T-cell (primary cell): ENCODE data around the gene JPH2. TPM values are rescaled to one million over a fixed set of nuclear protein-coding genes. Genes with fewer than 3 reads are reported as not detected.
A peak's percentile ranks its signal among the peaks of the same experiment; 100 is the strongest.

Experiments used
- ATAC-seq, 4 experiments: fragments of 200-7000 bp in 3 of 4; fragments of 150-1000 bp in 1 of 4; cut with Tn5 transposase; replicated peaks in 1 of 4; 1 replicate in 3 of 4; 2 replicates in 1 of 4; pipeline ENCODE4 v1.10.0; 2021; ENCODE audit warnings: moderate library complexity in 3 of 4, mild to moderate bottlenecking in 2 of 4, moderate number of reproducible peaks in 1 of 4
- CTCF ChIA-PET, 2 donors: fragments of 300-600 bp; sonication (Branson Sonifier 250); formaldehyde crosslinking; loops; one replicate each; lab custom pipeline; 2022; ENCODE audit warnings: antibody characterized with exemption in 2 of 2; lab: Charles Lee
- POLR2A ChIA-PET, 2 donors: fragments of 300-600 bp; sonication (Branson Sonifier 250); formaldehyde crosslinking; loops; one replicate each; lab custom pipeline; 2022; ENCODE audit warnings: antibody characterized with exemption in 2 of 2; lab: Charles Lee
- DNase-seq, 35 experiments: peaks; one replicate each; pipeline versions ENCODE4 v3.0.0 to v3.0.0-alpha.2; 2013 to 2023
- H3K27ac ChIP-seq: one replicate; pipeline ENCODE4 v1.5.1; 2013; ENCODE audit warnings: low read length
- H3K27me3 ChIP-seq, 2 experiments: replicated peaks in 1 of 2; 1 replicate in 1 of 2; 2 replicates in 1 of 2; pipeline versions ENCODE4 v1.6.1 to v1.7.0; 2013; ENCODE audit warnings: low read length in 1 of 2, mixed read lengths in 1 of 2; ENCODE audit not compliant: control insufficient read depth in 2 of 2, insufficient read depth in 2 of 2; ENCODE audit errors: extremely low read depth in 1 of 2
- H3K36me3 ChIP-seq, 2 donors: 1 replicate in 1 of 2; 2 replicates in 1 of 2; pipeline versions ENCODE4 v1.6.1 to v1.7.0; 2013; ENCODE audit warnings: low read length in 1 of 2; ENCODE audit not compliant: control insufficient read depth in 2 of 2, insufficient read depth in 1 of 2; ENCODE audit errors: extremely low read depth in 1 of 2
- H3K4me1 ChIP-seq, 2 experiments: 1 replicate in 1 of 2; 2 replicates in 1 of 2; pipeline versions ENCODE4 v1.6.1 to v1.7.0; 2013; ENCODE audit warnings: low read length in 2 of 2, mixed read lengths in 1 of 2; ENCODE audit not compliant: insufficient read depth in 2 of 2, control insufficient read depth in 1 of 2; ENCODE audit errors: extremely low read depth in 1 of 2
- H3K4me3 ChIP-seq, 2 donors: 1 replicate in 1 of 2; 2 replicates in 1 of 2; pipeline versions ENCODE4 v1.5.1 to v1.7.0; 2013; ENCODE audit warnings: mild to moderate bottlenecking in 2 of 2, low read length in 1 of 2, moderate library complexity in 1 of 2; ENCODE audit not compliant: control insufficient read depth in 1 of 2; ENCODE audit errors: extremely low read depth in 1 of 2
- H3K9me3 ChIP-seq: 2 replicates; pipeline ENCODE4 v1.7.0; 2013
- H3K27ac Mint-ChIP-seq, 2 donors: one replicate each; pipeline ENCODE4 v1.8.0; 2020 to 2021; ENCODE audit warnings: mild to moderate bottlenecking in 2 of 2, mixed read lengths in 2 of 2
- H3K27me3 Mint-ChIP-seq, 2 donors: one replicate each; pipeline ENCODE4 v1.8.0; 2021 to 2022; ENCODE audit warnings: mixed read lengths in 2 of 2
- H3K36me3 Mint-ChIP-seq: one replicate; pipeline ENCODE4 v1.8.0; 2021; ENCODE audit warnings: mixed read lengths
- H3K4me1 Mint-ChIP-seq, 3 donors: one replicate each; pipeline ENCODE4 v1.8.0; 2020 to 2022; ENCODE audit warnings: mixed read lengths in 3 of 3, mild to moderate bottlenecking in 1 of 3
- H3K4me3 Mint-ChIP-seq, 3 donors: one replicate each; pipeline ENCODE4 v1.8.0; 2020 to 2022; ENCODE audit warnings: mild to moderate bottlenecking in 3 of 3, mixed read lengths in 3 of 3, moderate library complexity in 3 of 3
- H3K9me3 Mint-ChIP-seq, 3 donors: one replicate each; pipeline ENCODE4 v1.8.0; 2020 to 2022; ENCODE audit warnings: mixed read lengths in 3 of 3
- WGBS: methylation state at CpG from one replicate; pipeline ENCODE4 v1.1.5; 2013; ENCODE audit warnings: missing lambda C conversion rate; ENCODE audit not compliant: insufficient coverage; 5-methylcytosine and 5-hydroxymethylcytosine counted together
- total RNA-seq, 35 experiments: library from RNA in 6 of 35; stranded (reverse) in 6 of 35; fragments of 120-200 nt in 1 of 35; gene quantifications; one replicate each; pipeline versions ENCODE4 v1.2.1 to v1.2.4 and lab custom pipeline; 2013 to 2026

Gene JPH2
- total RNA-seq, 5 donors from 2014 or later (not counting 1 experiment from before 2014, with no cell fraction given) = 0.06 to 0.15 (median 0.09) TPM; not detected in 2

DNA sequence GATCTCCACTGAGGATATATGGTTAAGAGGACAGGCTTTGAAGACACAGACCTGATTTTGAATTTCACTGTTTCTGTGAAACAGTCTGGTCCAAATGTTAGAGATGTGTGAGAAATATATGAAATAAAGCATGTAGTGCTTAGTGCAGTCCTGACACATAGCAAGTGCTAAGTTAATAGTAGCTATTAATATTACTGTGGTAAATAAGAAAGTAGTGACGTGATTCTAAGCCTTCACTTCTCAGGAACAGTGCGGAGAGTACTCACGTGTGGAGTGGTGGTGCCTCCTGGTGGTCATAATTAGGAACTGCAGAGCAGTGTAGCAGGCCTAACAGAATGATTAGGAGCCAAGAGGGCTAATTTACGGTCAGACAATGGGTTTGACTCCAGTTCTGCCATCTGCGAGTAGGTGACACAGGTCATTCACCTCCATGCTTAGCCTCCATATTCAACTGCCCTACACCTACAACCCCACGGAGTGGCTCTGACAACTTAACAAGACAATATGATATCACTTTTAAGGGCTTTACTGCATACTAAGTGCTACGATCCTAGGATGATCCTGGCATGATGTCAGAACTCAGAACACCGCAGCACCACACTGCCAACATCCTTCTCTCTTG is 106.2 kb downstream of the JPH2 start:
- peaks cover 22 to 35% (median 24%) of the 10 kb centered on the region in 3 donors for H3K4me1 Mint-ChIP-seq
- Histone ChIP-seq H3K36me3 (no peaks in the 10 kb centered on the region), H3K27ac (no peak overlapping the region), H3K27me3 (no peaks in the 10 kb centered on the region), H3K4me3 (no peak overlapping the region), H3K9me3 (no peaks in the 10 kb centered on the region), H3K4me1 (peaks cover 10 to 11% of the 10 kb centered on the region in 2 experiments)
- ChIA-PET POLR2A (interaction anchor here (0.6 kb wide), 2 partner anchors 8 to 99 kb away, joined by 3 to 4 read pairs; no protein-coding TSS in a partner anchor), CTCF (interaction anchor here (0.5 to 2.4 kb wide), 23 partner anchors 9 to 566 kb away, joined by 3 to 18 read pairs (median 4); no protein-coding TSS in a partner anchor)
- H3K9me3 Mint-ChIP-seq = no peaks in the 10 kb centered on the region
- H3K27ac Mint-ChIP-seq = no peak overlapping the region
- peak overlapping the region in 1 of 3 donors; percentile 21 for H3K4me3 Mint-ChIP-seq
- peak; percentile 91 to 96 (median 94) for ATAC-seq
- 8% methylated on average over 6 of the region's 8 CpGs for WGBS
- no peaks in the 10 kb centered on the region for H3K36me3 Mint-ChIP-seq
- DNase-seq = peak; percentile 56 to 91 (median 75)
- no peaks in the 10 kb centered on the region for H3K27me3 Mint-ChIP-seq

DNA sequence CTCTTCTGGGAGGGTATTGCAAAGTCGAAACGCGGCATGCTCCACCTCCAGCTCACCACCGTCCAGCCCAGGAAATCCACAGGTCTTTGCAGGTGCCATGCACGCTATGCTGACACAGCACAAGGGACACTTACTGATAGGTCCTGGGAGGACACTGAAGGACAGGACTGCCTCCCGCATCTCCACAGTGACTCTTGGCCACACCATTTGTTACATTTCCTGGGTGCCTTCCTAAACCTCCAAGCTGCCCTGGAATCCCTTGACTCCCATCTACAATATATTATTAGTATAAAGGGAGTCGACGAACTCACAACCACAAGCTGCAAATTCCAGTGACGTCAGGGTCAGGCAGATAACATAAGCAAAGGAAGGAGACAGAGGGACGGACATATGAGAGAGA is 106.9 kb downstream of the JPH2 start:
- DNase-seq = no peak
- H3K27ac Mint-ChIP-seq = no peak overlapping the region

DNA sequence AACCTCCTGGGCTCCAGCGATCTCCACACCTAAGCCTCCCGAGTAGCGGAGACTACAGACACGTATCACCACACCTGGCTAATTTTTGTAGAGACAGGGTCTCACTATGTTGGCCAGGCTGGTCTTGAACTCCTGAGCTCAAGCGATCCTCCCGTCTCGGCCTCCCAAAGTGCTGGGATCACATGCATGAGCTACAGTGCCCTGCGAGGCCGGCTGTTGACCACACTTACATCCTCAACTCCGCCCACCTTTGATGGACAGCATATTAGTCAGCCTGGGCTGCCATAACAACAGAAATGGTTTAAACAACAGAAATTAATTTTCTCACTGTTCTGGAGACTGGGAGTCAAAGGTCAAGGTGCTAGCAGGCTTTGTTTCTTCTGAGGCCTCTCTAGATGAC is 107.7 kb downstream of the JPH2 start:
- peaks cover 36 to 49% (median 39%) of the 10 kb centered on the region in 3 donors for H3K4me1 Mint-ChIP-seq
- ChIA-PET CTCF (interaction anchor here (0.5 to 1.6 kb wide), 3 partner anchors 10 to 420 kb away, joined by 3 to 4 read pairs (median 3); no protein-coding TSS in a partner anchor), POLR2A (no interaction called here)

More for the DNA sequence above, 106.9 kb downstream of the JPH2 start:
- no peak for ATAC-seq
- H3K9me3 Mint-ChIP-seq = no peaks in the 10 kb centered on the region
- H3K4me1 ChIP-seq = peaks cover 12 to 17% of the 10 kb centered on the region in 2 experiments
- H3K4me1 Mint-ChIP-seq = peaks cover 28 to 42% (median 31%) of the 10 kb centered on the region in 3 donors
- WGBS = 80% methylated on average over 4 of the region's 10 CpGs
- peak overlapping the region in 1 of 3 donors; percentile 21 for H3K4me3 Mint-ChIP-seq
- no peaks in the 10 kb centered on the region for H3K36me3 Mint-ChIP-seq
- ChIA-PET POLR2A (interaction anchor here (0.6 kb wide), 2 partner anchors 9 to 99 kb away, joined by 3 to 4 read pairs; no protein-coding TSS in a partner anchor), CTCF (interaction anchor here (0.5 to 2.4 kb wide), 19 partner anchors 10 to 566 kb away, joined by 3 to 18 read pairs (median 4); no protein-coding TSS in a partner anchor)
- no peak overlapping the region for H3K4me3 ChIP-seq
- H3K27ac ChIP-seq = no peak overlapping the region
- H3K36me3 ChIP-seq = no peaks in the 10 kb centered on the region
- H3K27me3 Mint-ChIP-seq = no peaks in the 10 kb centered on the region
- no peaks in the 10 kb centered on the region for H3K9me3 ChIP-seq
- no peaks in the 10 kb centered on the region for H3K27me3 ChIP-seq

DNA sequence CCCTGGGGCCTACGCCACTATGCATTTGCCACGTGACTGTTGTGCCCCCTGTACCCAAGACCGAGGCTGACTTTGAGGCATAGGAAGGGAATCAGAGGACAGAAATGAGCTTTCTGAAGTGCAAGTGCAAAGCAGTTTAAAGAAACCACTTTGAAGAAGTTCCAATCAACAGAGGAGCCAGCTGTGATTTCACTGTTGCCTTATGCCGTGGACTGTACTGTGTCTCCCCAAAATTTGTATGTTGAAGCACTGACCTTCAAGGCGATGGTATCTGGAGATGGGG is 111.1 kb downstream of the JPH2 start:
- Mint-ChIP-seq H3K27me3 (peaks cover 0 to 2% of the 10 kb centered on the region in 2 donors), H3K36me3 (no peaks in the 10 kb centered on the region), H3K4me3 (peak overlapping the region in 1 of 3 donors; percentile 81), H3K27ac (no peak overlapping the region), H3K4me1 (peaks cover 68 to 82% (median 71%) of the 10 kb centered on the region in 3 donors), H3K9me3 (no peaks in the 10 kb centered on the region)
- no peak overlapping the region for H3K4me3 ChIP-seq
- H3K9me3 ChIP-seq = no peaks in the 10 kb centered on the region
- ATAC-seq = no peak
- WGBS = 94% methylated on average over 4 of the region's 5 CpGs
- ChIA-PET CTCF (no interaction called here), POLR2A (no interaction called here)
- H3K4me1 ChIP-seq = peaks cover 38 to 55% of the 10 kb centered on the region in 2 experiments
- H3K36me3 ChIP-seq = no peaks in the 10 kb centered on the region
- H3K27ac ChIP-seq = no peak overlapping the region
- DNase-seq = no peak
- peaks cover 0 to 3% of the 10 kb centered on the region in 2 experiments for H3K27me3 ChIP-seq

More for the DNA sequence above, 107.7 kb downstream of the JPH2 start:
- Histone ChIP-seq H3K4me3 (no peak overlapping the region), H3K9me3 (no peaks in the 10 kb centered on the region), H3K4me1 (peaks cover 13 to 24% of the 10 kb centered on the region in 2 experiments), H3K27ac (no peak overlapping the region), H3K27me3 (no peaks in the 10 kb centered on the region), H3K36me3 (no peaks in the 10 kb centered on the region)
- 91% methylated on average over 10 of the region's 10 CpGs for WGBS
- no peak overlapping the region for H3K4me3 Mint-ChIP-seq
- no peak overlapping the region for H3K27ac Mint-ChIP-seq
- ATAC-seq (no peak), DNase-seq (no peak)
- H3K27me3 Mint-ChIP-seq = no peaks in the 10 kb centered on the region
- no peaks in the 10 kb centered on the region for H3K9me3 Mint-ChIP-seq
- H3K36me3 Mint-ChIP-seq = no peaks in the 10 kb centered on the region

DNA sequence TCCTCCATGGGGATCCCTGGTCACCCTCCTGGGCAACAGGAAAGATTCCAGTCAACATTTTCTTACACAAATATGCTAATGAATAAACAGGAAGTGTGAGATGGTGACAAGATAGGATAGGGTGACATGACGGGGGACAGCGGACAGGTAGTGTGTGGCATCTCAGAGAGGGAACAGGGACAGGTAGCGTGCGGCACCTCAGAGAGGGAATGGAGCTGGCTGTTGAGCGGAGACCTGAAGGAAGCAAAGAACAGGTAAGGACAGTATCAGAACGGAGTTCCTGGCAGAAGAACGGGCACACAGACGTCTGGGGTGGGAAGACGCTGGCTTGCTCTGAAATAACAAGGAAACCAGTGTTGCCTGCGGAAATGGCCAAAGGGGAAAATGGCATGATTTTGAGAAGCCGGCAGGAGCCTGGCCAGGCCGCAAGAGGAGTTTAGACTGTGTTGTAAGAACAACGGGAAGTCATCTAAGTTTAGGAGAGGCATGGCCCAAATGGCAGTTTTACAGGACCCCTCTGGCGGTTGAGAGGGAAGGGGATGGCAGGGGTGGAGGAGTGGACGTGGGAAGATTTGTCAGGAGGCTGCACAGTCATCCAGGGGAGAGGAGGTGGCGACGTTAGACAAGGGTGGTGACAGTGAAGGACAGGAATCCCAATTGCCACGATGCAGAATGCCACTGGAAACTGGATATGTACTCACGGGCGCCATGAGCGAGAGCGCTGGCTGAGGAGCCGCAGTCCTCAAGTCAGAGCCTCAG is 111.6 kb downstream of the JPH2 start:
- no peak for ATAC-seq
- Histone ChIP-seq H3K9me3 (no peaks in the 10 kb centered on the region), H3K36me3 (no peaks in the 10 kb centered on the region), H3K27ac (no peak overlapping the region), H3K27me3 (peaks cover 0 to 8% of the 10 kb centered on the region in 2 experiments), H3K4me1 (peaks cover 40 to 57% of the 10 kb centered on the region in 2 experiments), H3K4me3 (no peak overlapping the region)
- CTCF ChIA-PET = no interaction called here
- Mint-ChIP-seq H3K4me1 (peaks cover 68 to 82% (median 71%) of the 10 kb centered on the region in 3 donors), H3K36me3 (no peaks in the 10 kb centered on the region), H3K27me3 (peaks cover 0 to 2% of the 10 kb centered on the region in 2 donors), H3K9me3 (no peaks in the 10 kb centered on the region), H3K27ac (peak overlapping the region in 1 of 2 donors; percentile 18), H3K4me3 (peak overlapping the region in 1 of 3 donors; percentile 81)
- 92% methylated on average over 22 of the region's 23 CpGs for WGBS
- POLR2A ChIA-PET = no interaction called here
- peak in 1 of 35 experiments; percentile 7 for DNase-seq
